Stimulated activated CD8-positive, alpha-beta memory T cell treated with anti-CD3 and anti-CD28 coated beads, Interleukin-4, amount 100 ng/mL, for 24 hours (primary cell): ENCODE data around the gene PLXNA2.

ENCODE experiments used
- DNase-seq: peaks from one replicate; pipeline ENCODE4 v3.0.0-alpha.2; 2020; ENCODE audit warnings: low read depth

Gene PLXNA2

DNA sequence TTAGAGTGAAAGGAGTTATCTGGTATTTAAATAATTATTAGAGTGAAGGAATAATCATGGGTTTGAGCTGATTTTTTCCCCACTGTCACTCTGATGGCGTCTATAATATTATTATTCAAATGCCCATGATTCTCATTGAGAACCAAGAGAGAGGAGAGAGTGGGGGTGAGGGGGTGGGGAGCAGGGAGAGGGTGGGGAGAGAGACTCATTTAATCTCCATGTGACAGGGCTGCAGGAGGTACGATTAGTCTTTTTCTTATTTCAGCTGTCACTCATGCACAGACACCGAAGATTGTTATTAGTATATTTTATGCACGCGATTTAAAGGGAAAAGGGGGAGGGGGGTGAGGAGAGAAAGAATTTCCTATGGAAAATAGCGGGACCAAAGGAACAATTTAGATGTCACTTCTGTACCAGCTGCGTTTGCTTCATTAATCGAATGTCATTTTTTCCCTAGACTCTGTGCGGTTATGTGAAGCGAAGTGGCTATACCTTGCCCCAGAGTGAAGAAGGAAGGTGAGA is 19.9 kb downstream of the PLXNA2 start:
- no peak for DNase-seq

DNA sequence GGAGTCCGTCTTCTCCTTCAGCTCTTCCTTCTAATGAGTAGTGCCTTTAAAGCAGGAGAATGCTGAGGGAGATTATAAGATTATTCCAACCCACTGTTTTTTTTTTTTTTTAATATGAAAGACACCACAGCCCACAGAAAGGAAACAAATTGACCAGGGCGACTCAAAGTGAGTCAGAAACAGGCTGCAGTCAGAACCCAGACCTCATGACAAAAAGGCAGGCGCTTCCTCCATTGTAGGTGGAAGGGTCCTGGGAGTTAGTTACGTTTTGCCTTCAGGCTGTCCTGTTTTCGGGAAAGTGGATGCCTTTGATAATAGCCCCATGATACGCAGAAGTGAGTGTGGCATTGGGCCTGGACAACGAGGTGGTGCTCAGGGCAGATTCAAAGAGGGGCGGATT is 21.0 kb downstream of the PLXNA2 start:
- DNase-seq = no peak

DNA sequence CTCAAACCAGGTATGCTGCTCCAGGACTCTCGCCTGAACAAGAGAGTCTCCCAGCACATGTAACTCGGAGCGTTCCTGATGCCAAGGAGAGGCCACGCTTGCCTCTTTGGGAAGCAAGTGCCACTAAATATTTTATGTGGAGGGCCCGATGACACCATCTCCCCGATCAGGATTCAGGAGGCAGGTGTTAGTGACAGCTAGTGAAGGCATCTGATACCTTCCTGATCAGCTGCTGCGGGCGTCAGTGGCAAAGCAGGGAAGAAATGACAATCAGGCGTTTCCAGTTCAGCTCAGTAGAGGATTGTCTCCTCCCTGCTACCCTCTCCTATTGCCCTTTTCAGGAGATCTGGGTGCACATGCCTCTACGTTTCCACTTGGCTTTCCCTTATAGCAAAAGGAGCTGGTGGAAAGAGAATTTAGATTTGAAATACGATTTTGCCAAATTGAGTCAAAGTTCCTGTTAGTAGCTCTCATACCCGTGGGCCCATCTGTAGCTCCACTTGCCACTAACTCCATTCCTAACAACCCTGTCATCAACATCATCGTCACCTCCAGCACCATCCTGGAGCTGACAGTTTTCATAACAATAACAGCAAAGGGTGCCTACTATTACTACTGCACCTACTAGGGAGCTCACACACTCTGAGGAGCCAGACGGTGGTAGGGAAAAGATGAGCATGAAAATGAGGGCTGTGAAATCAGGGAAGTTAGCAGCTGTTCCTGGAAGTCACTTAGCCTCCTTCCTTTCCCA is 21.6 kb downstream of the PLXNA2 start:
- DNase-seq = no peak

DNA sequence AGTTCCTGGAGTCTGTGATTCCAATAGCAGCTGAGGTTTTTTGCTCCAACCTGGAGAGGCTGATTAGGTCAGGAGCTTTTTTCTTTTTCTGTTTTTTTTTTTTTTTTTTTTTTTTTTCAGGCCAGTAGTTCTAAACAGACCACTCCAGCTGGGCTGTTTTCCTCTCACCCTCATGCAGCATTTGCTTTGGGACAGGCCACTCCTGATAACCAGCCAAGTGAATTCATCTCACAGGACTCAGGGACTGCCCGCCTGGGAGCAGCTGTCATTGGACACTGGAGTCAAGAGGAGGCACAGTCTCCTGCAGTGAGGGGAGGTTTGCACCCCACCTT is 22.9 kb downstream of the PLXNA2 start:
- DNase-seq = no peak

DNA sequence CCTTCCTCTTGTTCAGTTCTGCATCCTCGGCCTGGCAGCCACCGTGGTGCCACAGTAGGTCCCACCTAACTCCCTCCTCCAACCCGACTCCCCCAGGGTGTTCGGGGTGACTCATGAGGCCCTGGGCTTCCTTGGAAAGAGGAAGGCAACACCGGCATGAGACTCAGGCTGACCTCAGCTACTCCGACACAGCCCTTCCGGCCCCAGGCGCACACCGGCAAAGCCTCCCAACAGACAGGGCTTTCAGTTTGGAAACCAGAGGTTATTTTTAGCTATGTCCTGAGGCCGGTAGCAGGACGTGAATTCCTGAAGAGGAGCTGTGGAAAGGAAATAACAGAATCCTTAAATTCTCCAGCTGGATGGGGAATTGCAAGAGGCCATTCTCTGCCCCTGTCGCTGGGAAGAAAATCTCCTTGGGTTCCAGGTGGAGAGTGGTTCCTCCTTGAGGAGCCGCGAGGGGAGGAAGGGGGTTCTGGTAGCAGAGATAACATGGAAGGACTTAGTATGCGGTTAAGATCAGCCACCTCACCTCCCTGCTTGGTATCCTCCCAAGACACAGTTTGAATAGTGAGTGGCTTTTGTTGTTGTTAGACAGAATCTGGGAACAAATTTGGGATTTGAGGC is 24.4 kb downstream of the PLXNA2 start:
- no peak for DNase-seq

DNA sequence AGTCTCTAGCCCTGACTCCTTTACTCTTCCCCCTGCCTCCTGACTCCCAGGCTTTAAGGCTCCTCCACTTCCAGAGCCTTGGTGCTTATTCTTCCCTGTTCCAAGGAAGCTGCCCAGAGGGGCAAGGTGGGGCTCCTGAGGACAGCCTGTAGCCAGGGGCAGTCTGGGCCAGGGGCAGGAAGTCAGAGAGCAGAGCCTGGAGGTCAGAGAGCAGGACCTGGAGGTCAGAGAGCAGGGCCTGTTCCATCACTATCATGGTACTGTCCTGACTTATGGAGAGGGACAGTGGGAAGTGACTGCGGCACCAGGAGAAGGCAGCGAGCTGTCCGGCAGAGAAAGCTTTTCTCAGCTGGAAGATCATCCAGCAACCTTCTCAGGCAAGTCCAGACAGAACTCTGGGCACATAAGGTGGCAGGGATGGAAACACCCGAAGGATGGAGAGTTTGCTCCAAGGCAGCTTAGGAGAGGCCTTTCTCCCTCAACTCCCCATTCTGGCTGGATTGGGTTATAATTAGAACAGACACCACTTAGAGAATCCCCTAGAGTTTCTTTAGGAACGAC is 25.0 kb downstream of the PLXNA2 start:
- no peak for DNase-seq

DNA sequence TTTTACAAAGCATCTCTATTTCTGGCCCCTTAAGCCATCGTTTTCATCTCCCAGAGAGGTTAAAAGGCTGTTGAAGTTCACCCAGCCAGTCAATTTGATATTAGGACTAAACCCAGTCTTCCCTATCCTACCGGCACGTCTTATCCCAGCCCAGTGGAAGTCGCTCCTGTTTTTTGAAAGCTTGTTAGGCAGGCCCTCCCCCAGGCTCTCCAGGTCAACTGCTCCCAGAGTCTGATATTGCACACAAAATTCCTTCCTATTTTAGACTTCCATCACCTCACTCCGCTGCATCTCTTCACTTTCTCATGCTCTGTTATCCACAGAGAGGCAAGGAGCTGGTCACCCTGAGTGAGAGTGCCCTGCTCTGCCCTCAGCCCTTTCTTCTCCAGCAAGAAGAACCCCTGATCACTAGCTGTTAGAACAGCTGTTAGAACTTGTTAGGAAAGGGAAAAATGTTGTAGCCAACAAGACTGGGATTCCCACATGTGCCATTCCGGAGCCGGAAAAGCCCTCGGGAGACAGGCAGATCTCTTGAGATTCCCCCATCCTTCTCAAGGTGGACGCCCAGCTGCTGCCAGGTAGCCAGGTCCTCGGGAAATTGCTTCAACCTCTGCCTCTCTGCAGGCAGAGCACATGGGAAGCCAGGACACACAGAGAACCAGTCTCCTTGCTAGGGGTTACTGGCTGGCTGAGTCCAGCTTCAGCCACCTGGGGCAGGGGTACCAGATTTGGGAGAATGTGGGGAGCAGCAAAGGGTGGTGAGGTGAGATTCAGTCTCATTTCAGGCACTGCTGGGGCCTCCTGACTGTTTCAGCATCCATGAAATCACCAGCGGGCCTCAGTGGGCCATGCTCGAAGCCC is 25.7 kb downstream of the PLXNA2 start:
- DNase-seq = no peak

DNA sequence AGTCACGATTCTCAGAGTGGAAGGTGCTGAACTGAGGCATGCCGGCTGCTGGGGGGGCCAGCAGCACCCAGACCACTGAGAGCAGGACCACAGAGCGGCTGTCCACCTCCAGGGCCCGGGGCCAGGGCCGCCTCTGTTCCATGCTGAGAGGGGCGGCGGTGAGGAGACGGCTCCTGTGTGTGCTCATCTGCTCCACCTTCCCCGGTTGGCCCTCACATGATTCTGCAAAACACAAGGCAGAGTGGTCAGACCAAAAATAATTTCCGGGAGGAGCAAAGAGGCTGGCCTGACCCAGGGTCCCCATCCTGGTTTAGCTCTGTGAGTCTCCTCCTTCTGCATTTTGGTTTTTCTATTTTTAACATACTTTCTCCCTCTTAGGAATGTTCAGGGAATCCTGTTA is 26.4 kb downstream of the PLXNA2 start:
- DNase-seq = no peak

DNA sequence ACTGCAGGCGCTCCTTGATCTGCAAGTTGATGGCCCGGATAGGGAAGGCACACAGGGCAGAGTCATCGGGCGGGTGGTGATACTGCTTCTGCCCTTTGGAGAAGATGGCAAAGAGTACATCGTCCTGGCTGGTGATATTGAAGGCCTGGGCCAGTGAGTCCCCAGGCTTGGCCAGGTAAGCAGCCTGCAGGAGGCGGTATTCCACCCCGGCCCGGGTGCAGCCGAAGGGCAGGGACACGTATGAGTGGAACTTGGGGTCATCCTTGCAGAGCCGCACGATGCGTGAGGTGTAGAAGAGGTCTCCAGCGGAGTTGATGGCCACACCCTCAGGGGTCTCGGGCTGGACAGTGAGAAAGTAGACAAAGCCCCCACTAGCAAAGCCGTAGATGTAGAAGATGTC is 27.4 kb downstream of the PLXNA2 start:
- DNase-seq = no peak

DNA sequence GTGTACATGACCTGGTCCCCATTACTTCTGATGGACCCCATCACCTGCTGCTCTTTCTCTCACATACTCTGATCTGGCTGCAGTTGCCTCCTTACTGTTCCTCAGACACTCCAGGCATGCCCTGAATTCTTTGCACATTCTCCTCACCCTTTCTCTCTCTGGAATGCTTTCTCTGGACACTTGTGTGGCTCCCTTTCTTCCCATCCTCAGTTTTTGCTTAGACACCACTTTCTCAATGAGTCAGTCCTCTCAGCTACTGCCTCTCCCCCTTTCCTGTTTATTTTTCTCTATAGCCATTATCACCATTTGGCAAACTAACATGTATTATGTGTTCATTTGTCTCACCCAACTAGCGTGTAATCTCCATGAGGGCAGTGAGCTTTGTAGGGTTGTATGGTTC is 28.1 kb downstream of the PLXNA2 start:
- DNase-seq = no peak

DNA sequence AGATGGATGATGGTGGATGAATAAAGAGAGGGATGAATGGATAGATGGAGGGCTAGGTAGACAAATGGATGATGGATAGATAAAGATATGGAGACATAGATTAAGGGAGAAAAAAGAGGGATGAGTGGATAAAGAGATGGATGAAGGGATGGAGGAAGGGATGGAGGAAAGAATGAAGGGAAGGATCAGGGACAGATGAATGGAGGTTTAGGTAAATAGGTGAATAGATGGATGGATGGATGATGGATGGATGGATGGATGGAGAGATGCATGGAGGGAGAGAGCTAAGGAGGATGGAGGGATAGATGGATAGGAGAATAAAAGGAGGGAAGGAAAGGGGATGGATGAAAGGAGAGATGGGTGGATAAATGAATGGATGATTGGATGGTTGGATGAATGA is 28.8 kb downstream of the PLXNA2 start:
- no peak for DNase-seq

DNA sequence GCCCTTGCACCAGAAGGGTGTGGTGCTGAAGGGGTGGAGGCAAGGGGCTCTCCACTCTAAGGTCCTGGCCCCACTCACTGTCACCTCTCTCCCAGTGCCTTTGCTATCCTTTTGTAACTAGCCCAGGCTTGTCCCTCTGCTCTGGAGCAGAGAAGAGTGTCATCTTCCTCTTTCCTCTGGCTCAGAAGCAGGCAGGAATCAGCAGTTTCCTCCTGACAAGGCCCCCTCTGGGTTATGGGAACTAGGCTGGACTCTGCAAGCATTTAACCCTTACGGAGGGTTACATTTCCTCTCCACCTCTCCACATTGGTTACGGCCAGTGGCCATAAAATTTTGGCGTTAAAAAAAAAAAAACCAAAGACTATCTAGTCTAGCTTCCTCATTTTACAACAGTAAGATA is 30.4 kb downstream of the PLXNA2 start:
- no peak for DNase-seq

DNA sequence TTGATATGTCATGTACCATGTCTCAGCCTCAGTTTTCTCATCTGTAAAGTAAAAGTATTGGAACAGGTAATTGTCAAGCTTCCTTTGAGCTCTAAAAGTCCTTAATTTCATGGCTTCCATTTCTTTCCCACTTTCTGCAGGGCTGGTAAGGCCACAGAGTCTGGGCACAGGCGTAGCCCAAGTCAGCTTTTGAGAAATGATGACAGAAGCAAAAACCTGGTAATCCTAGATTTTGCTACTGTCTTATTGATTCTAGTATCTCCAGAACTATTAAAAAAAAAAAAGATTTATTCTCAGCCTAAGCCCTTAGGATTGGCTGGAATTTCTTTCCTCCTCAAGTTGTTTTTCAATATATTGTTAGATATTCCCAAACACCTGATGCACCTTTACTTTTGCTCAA is 31.3 kb downstream of the PLXNA2 start:
- no peak for DNase-seq

DNA sequence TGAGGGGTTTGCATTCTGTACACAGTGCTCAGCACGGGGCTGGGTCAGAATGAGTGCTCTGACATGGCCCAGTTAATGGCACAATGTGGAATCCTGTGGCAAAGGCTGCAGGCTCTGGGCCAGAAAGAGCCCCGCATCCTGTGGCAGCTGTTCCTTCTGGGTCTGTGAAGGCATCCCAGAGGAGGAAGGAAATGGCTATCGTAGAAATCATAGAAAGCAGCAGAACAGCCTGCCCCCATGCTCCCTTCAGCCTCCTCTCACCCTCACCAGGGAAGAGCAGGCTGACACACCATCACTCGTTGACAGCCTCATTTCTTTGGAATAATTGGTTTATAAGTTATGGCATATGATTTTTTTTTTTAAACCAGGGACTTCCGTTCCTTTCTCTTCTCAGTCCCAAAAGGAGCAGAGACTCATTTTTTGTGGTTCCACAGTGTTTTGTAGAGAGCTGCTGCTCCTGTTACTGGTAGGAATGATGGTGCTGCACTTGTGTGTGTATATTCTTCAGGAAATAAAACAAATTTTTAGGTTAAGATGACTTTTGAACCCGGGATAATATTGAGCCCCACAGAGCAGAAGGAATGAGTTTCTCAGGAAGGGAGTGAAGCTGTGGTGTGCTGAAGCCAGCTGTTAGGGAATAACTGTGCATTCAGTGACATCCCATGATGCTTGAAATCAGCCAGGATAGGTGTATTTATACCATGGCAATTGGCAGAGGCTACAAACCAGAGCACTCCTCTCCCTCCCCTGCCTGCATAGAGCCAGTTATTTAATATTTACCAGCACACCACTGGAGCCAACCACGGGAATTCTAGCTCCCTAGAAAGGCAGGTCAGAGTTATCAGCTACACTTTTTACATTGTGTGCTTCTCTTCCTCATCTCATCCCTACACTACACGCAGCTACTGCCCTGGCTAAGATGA is 32.0 kb downstream of the PLXNA2 start:
- no peak for DNase-seq

DNA sequence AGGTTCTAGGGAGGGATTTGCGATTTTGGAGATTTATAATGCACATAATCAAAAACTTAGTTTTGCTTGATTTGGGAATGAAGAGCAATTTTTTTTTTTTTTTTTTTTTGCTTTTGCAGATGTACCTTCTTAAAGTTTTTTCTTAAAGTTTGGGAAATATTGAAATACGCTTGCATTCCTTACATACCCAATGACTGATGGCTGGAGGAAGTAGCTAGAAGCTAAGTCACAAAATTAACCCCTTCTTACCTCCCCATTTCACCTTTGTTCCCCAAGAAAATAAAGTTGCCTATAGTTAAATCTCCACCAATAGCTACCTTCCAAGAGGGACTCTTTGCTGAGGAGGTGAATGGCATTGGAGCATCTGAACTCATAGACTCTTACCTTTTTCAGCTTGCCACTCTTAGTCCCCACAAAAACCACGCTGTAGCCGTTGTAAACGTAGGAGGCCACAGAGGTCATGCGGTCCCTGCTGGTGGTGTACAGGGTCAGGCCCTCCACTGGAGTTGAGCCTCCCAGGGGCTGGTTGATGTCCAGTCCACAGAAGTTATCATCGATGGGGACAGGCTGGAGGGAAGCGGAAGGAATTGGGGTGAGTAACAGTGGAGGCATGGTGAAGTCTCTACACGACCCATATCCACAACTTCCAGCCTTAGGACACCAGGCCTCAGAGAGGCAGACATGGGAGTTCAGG is 34.1 kb downstream of the PLXNA2 start:
- no peak for DNase-seq

DNA sequence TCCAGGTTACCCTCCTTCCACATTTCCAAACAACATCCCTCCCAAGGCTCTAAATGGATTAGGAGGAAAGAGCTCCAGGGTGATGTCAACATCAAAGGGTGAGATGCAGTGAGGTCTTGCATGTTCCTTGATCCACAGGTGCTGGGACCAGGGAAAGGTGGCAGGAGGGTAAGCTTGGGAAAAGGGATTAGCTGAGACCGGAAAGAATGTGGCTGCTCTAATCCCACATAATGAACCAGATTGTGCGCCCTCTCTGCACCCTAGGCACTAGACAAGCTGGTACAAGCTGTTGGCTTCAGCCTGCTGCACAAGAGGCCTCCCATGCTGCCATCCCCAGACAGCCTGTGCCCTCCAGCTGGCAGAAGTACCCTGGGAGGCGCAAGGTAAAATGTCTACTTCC is 34.9 kb downstream of the PLXNA2 start:
- no peak for DNase-seq

DNA sequence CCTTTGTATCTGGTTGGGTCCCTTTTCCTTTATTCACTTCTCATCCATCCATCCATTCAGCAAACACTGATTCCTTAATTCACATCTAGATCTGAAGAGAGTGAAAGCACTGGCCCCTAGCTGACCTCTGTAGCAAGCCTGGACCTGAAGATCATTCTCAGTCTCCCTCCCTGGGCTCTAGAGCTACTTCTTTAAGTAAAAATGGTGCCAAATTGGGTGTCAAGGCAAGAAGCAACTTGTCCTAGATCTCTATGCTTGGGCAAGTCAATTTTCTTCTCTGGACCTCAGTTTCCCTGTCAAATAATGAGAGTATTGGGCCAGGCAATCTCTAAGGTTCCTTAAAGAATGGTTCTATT is 36.1 kb downstream of the PLXNA2 start:
- no peak for DNase-seq

DNA sequence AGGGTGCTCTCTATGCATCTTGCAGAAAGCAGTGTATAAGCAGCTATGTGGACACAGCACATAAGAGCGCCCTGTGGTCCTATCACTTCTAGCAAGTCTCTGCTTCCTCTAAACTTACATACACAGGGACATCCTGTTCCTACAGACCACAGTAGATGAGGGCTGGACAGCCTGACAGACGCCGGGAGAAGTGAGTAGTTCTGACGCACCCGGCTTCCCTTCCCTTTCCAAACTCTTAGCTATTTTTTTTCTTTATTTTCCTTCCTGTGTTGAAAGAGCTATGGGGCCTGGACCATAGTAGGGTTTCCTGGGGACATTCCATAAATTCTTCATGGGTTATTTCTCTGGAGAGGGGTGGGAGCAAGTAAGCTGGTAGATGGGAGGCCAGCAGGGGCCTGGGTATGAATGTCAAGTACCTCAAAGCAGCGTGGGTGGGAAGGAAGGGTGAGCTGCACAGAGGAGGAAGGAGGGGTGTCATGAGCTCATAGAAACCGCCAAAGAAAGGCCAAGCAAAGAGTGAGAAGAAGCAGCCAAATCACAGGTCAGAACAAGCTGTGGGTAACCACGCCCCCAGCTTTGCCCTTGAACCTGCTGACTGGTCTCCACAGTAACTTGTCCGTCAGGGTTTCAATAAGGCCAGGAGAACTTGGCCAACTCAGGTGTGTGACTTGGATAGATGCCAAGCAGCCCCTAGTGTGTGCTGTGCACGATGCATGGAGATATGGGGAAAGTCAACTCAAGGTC is 36.6 kb downstream of the PLXNA2 start:
- no peak for DNase-seq

DNA sequence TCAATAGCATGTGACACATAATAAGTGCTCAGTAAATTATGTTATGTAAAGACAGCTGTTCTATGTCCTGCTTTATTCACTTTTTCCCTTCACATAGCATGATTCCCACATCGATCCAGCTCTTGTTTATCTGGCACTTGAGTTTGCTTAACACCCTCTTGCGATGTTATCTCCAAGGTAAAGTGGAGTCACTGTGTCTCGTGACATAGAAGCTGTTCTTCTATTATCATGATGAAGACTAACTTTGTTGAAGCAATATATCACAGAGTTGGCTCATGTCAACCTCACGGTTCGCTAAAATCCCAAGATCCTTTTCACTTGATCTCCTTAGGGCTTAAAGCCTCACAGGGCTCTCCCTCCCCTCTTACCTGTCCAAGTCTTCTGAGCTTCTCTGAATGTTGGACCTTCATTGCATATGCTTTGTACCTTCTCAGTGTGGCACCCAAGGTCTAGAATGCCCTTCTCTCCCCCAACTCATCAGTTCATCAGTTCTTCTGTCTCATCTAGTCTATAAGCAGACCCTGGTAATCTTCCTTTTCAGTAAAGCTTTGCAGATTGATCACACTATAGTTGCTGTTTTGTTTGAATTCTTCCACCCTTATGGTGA is 38.0 kb downstream of the PLXNA2 start:
- DNase-seq = no peak
